Ectodermal cell (in vitro differentiated cells): Measurements from ENCODE around the gene CWC27.

ENCODE experiments used
- H3K27ac ChIP-seq: 2 replicates; pipeline ENCODE4 v1.7.0; 2013; ENCODE audit warnings: mild to moderate bottlenecking, low read depth, low read length; ENCODE audit not compliant: insufficient read depth, poor library complexity, severe bottlenecking
- H3K27me3 ChIP-seq: 2 replicates; pipeline ENCODE4 v1.7.0; 2013; ENCODE audit warnings: mild to moderate bottlenecking, low read length; ENCODE audit not compliant: insufficient read depth, control insufficient read depth, poor library complexity, severe bottlenecking
- H3K36me3 ChIP-seq: one replicate; pipeline ENCODE4 v1.7.0; 2013; ENCODE audit warnings: low read length; ENCODE audit not compliant: control insufficient read depth, insufficient read depth
- H3K4me1 ChIP-seq: one replicate; pipeline ENCODE4 v1.7.0; 2013; ENCODE audit warnings: low read length; ENCODE audit not compliant: control insufficient read depth, insufficient read depth
- H3K4me3 ChIP-seq: 2 replicates; pipeline ENCODE4 v1.7.0; 2013; ENCODE audit warnings: low read depth, low read length, control low read depth; ENCODE audit not compliant: insufficient read depth
- H3K9me3 ChIP-seq: 2 replicates; pipeline ENCODE4 v1.7.0; 2013; ENCODE audit warnings: mild to moderate bottlenecking, low read length, moderate library complexity; ENCODE audit not compliant: control insufficient read depth
- WGBS, 2 experiments: methylation state at CpG; one replicate each; pipeline ENCODE4 v1.1.7; 2013; ENCODE audit warnings: missing lambda C conversion rate in 2 of 2; 5-methylcytosine and 5-hydroxymethylcytosine counted together

The CWC27 gene

DNA sequence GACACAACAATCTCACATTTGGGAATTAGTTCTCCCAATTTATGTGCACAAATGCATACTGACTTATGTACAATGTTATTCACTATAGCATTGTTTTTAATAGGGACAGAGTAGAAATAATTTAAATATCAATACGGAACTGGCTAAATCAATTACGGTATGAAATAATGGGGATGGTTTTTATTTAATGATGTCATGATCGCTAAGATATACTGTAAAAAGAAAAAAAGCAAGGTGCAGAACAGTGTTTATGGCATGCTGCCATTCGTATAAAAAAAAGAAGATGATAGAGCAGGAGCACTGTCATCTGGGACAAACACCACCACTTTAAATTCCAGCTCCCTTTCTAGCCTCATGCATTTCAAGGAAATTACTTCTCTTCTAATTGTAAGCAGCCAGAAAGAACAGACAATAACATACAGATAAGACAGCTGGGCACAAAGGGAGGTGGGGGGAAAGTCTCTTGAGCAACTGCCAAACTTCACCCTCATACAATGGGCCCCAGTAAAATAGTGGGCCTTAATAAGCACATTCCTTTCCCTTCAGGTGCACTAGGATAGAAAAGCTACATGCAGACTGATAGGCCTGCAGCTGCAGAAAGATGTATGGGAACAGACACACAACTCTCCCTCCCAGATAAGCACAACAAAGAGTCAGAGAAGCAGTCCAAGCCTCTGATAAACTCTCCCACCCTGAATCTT lies 8.6 kb upstream of the CWC27 start:
- 80 to 85% methylated on average over 4 of the region's 4 CpGs for WGBS, 2 experiments
- Histone ChIP-seq H3K36me3 (no peaks in the 10 kb centered on the region), H3K9me3 (no peaks in the 10 kb centered on the region), H3K4me3 (no peak overlapping the region), H3K4me1 (peaks cover 18% of the 10 kb centered on the region), H3K27me3 (no peaks in the 10 kb centered on the region), H3K27ac (peak overlapping the region; percentile 38)

DNA sequence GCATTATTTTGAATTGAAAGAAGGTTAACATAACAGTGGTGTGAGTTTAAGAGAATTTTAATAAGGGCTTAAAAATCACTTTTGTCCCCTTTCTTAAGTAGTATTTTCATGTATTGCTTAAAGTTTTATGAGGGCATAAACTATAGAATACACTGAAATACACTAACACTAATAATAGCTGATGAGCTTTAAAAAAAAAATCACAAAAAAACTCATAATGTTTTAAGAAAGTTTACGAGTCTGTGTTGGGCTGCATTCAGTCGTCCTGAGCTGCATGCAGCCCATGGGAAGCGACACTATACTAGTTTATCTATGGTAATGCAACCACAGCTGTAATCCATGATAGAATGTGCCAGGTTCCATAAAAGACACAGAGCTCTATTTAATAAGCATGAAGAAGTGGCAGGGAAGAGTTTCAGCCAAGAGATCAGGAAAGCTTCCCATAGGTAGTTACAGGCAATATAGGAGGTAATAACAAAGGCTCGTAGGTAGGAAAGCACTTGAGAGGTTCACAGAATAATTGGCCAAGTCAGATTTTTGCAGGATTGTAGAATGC lies 4.7 kb upstream of the CWC27 start:
- Histone ChIP-seq H3K9me3 (no peaks in the 10 kb centered on the region), H3K4me1 (peaks cover 28% of the 10 kb centered on the region), H3K27me3 (no peaks in the 10 kb centered on the region), H3K4me3 (no peak overlapping the region), H3K27ac (no peak overlapping the region), H3K36me3 (no peaks in the 10 kb centered on the region)
- 88 to 90% methylated on average over 4 of the region's 4 CpGs for WGBS, 2 experiments

DNA sequence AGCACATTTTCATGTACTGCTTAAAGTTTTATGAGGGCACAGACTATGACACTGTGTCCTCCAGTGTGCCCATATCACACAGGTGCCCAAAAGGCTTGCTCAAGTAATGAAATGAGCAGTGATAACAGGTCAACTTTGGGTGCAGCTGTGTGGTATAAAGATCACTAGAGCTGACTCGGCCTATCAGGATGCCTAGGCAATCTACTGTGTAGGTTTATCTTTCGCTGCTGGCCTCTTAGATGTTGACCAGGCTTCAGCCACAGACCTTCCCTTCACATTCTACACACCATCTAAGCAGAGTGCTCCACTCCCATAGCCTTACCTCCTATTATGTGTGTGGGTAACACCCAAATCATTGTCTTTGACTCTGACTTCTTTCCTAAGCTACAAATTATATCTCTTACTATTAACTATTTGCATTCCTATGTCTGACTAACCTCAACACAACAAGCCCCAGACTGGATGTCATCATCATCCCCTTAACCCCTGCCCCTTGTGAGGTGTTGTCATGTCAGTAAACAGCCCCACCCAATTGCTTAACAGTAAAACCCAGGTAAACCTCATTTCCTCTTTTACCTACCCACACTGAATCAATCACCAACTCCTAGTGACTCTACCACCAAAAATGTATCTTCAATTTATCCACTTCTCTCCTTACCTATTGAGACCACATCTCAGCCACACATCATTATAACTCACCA lies 2.8 kb upstream of the CWC27 start:
- H3K36me3 ChIP-seq, result no peaks in the 10 kb centered on the region
- no peak overlapping the region for H3K4me3 ChIP-seq
- no peaks in the 10 kb centered on the region for H3K27me3 ChIP-seq
- H3K4me1 ChIP-seq, result peaks cover 20% of the 10 kb centered on the region
- 92 to 94% methylated on average over 2 of the region's 2 CpGs for WGBS, 2 experiments
- H3K9me3 ChIP-seq, result no peaks in the 10 kb centered on the region
- H3K27ac ChIP-seq, result no peak overlapping the region

DNA sequence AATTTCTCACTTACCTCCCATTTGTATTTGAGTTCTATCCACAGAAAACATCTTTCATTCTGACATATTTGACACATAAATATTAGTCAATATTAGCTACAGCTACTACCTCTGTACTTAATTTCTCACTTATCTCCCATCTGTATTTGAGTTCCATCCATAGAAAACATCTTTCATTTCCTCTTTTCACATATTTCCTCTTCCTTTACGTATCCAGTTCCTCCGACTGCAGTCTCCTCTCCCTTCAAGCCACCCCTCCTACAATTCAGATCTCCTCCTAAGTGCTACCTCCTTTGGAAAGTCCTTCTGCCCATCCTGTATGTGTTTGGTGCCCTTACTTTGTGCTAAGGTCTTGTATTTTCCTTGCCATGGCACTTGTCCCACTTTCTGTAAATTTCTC lies 1.8 kb upstream of the CWC27 start:
- Histone ChIP-seq H3K9me3 (no peaks in the 10 kb centered on the region), H3K36me3 (no peaks in the 10 kb centered on the region), H3K27ac (no peak overlapping the region), H3K27me3 (no peaks in the 10 kb centered on the region), H3K4me1 (peaks cover 16% of the 10 kb centered on the region), H3K4me3 (peak overlapping the region; percentile 91)
- WGBS, 2 experiments, result 88 to 92% methylated on average over 2 of the region's 2 CpGs

DNA sequence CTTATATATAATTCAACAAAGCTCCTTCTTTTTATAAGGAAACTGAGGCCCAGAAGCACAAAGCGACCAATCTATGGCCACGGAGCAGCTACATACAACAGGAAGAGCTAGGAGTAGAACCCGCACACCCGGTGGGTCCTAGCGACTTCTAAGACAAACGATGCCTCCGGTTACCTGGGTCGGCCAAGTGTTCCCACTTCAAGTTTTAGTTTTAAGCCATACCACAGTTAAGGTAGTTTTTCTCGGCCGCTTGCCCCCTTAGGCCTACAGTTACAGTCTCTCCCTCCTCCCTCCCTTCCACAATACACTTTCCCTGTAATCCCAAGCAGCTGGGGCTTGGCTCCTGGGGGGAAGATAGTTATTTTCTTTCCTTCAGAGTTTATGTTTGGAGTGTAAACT lies 772 bp upstream of the CWC27 start:
- Histone ChIP-seq H3K9me3 (no peaks in the 10 kb centered on the region), H3K4me3 (peak overlapping the region; percentile 91), H3K27me3 (no peaks in the 10 kb centered on the region), H3K4me1 (peaks cover 16% of the 10 kb centered on the region), H3K36me3 (no peaks in the 10 kb centered on the region), H3K27ac (peak overlapping the region; percentile 91)
- 1% methylated on average over 10 of the region's 10 CpGs for WGBS, 2 experiments

DNA sequence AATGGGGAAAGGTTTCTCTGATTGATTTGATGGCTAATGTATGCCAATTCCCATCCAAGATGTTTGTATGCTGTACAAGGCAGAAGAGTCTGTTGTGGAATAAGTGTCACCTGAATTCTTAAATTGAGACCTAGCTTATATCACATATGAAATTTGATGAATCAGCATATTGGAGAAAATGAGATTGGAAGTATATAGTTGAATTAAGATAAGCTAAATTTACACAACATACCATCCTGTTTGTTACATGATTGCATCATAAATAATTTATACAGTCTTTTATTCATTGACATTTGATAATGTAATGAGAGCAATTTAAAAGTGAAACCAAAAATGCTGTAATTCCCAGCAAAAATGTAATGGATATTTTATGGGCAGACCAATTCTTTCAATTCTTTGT lies 1.1 kb downstream of the CWC27 start:
- peaks cover 16% of the 10 kb centered on the region for H3K4me1 ChIP-seq
- H3K36me3 ChIP-seq, result no peaks in the 10 kb centered on the region
- no peaks in the 10 kb centered on the region for H3K9me3 ChIP-seq
- peak overlapping the region; percentile 91 for H3K4me3 ChIP-seq
- H3K27me3 ChIP-seq, result no peaks in the 10 kb centered on the region
- no peak overlapping the region for H3K27ac ChIP-seq

DNA sequence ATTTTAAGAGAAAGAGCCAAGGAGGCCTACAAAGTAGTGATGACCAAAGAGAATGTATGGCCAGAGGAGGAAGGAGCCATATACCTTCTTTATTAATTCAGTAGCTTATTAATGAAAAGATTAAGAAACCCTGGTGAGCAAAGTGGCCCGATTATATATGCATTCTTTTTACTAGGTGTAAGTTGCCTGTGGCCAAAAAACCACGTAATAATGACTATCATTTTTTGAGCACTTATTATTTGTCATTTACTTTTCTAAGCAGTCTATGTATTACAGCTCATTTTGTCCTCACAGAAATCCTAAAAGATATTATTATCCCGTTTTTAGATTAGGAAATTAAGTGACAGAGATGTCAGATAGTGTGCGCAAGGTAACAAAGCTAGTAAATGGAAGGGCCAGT lies 3.0 kb downstream of the CWC27 start:
- Histone ChIP-seq H3K27me3 (no peaks in the 10 kb centered on the region), H3K4me1 (peaks cover 12% of the 10 kb centered on the region), H3K9me3 (no peaks in the 10 kb centered on the region), H3K36me3 (no peaks in the 10 kb centered on the region), H3K4me3 (no peak overlapping the region), H3K27ac (no peak overlapping the region)
- WGBS, 2 experiments, result 93 to 97% methylated on average over 3 to 4 of the region's 4 CpGs

DNA sequence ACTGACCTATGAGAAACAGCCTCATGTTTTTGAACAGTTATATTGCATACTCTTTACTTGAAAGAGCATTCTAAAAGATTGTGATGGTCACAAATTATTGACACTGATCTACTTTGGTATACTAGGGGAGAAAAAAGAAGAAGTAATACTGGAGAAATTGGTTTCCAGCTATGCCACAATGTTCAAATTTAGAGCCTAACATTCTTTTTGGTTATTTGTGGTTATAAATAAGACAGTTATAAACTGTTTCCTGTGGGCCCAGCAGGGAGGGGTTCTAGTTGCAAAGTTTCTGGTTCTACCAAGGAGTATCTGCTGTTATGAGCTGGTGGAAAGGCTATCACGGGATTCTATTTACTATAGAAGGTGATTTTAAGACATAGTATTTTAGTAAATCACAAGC lies 4.8 kb downstream of the CWC27 start:
- Histone ChIP-seq H3K36me3 (no peaks in the 10 kb centered on the region), H3K27me3 (no peaks in the 10 kb centered on the region), H3K27ac (no peak overlapping the region), H3K9me3 (no peaks in the 10 kb centered on the region), H3K4me3 (no peak overlapping the region), H3K4me1 (peaks cover 3% of the 10 kb centered on the region)
- WGBS, 2 experiments, result 80 to 100% methylated on average over 1 of the region's 1 CpG

DNA sequence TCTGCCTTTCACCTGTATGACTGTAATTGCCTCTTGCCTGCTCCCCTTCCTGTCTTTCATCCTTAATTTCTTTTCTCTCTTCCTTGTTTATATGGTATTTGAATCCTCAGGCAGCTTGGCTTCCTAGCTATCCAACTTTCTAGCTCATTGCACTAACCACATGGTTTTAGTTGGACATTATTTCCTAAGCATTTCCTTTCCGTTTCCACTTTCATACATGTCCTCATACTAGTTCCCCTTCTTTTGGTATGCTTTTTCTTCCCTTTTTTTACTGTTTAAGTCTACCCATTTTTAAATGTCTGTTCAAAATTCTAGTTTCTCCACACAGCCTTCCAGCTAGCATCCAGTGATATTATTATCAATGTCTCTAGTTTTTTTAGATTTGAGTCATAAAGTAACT lies 6.6 kb downstream of the CWC27 start:
- Histone ChIP-seq H3K9me3 (no peaks in the 10 kb centered on the region), H3K36me3 (no peaks in the 10 kb centered on the region), H3K27me3 (no peaks in the 10 kb centered on the region), H3K4me3 (no peak overlapping the region), H3K4me1 (peaks cover under 1% of the 10 kb centered on the region), H3K27ac (no peak overlapping the region)
- 91 to 97% methylated on average over 1 of the region's 1 CpG for WGBS, 2 experiments

DNA sequence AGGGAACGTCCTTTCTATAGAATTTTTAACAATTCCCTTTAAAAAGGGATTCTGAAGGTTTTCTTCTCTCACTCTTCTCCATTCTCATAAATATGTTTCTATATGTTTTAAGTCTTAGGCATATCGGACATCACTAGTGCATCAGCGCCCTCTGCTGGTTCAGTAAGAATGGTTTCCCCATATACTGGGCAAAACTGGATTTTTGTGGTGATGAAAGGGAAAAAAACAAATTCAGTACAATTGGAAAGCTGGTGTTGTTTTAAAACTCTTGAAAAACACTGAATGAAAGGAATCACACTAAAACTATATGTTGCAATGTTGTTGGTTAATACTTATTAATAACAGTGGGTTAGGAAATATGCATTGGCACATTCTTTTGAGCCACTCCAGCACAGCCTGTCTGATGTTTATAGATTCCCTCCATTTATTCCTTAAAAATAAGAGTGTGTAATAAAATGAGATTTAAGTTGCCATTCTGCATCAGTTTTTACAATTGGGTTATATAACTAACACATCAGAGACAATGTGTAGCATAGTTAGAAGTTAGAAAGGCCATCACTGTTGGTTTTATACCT lies 15.8 kb downstream of the CWC27 start:
- H3K36me3 ChIP-seq, result no peaks in the 10 kb centered on the region
- no peak overlapping the region for H3K27ac ChIP-seq
- 10 to 14% methylated on average over 2 to 3 of the region's 3 CpGs for WGBS, 2 experiments
- no peak overlapping the region for H3K4me3 ChIP-seq
- no peaks in the 10 kb centered on the region for H3K27me3 ChIP-seq
- no peaks in the 10 kb centered on the region for H3K4me1 ChIP-seq
- H3K9me3 ChIP-seq, result no peaks in the 10 kb centered on the region
